Mucosa of rectum (tissue), 2 donors: Measurements from ENCODE around the gene SEC16A.
"Not testable (repeated sequence)": the region's sequence is repeated elsewhere in the genome, so short reads cannot be mapped to it uniquely, and the experiment has no call there.

Experiments used
- H3K27ac ChIP-seq, 2 donors: one replicate each; pipeline ENCODE4 v1.7.0; 2013; ENCODE audit warnings: inconsistent platforms in 2 of 2, low read depth in 2 of 2, low read length in 2 of 2
- H3K27me3 ChIP-seq, 2 donors: one replicate each; pipeline ENCODE4 v1.7.0; 2013; ENCODE audit warnings: low read length in 2 of 2; ENCODE audit not compliant: control insufficient read depth in 2 of 2, insufficient read depth in 2 of 2
- H3K36me3 ChIP-seq, 2 donors: one replicate each; pipeline ENCODE4 v1.7.0; 2013; ENCODE audit warnings: low read length in 2 of 2; ENCODE audit not compliant: control insufficient read depth in 2 of 2, insufficient read depth in 2 of 2
- H3K4me1 ChIP-seq, 2 donors: one replicate each; pipeline ENCODE4 v1.7.0; 2013; ENCODE audit warnings: low read length in 2 of 2, mild to moderate bottlenecking in 1 of 2; ENCODE audit not compliant: control insufficient read depth in 2 of 2, insufficient read depth in 2 of 2
- H3K4me3 ChIP-seq, 2 donors: one replicate each; pipeline ENCODE4 v1.7.0; 2013; ENCODE audit warnings: low read length in 2 of 2
- H3K9ac ChIP-seq, 2 donors: one replicate each; pipeline ENCODE4 v1.7.0; 2013; ENCODE audit warnings: low read length in 2 of 2, low read depth in 1 of 2, mild to moderate bottlenecking in 1 of 2
- H3K9me3 ChIP-seq, 2 donors: one replicate each; pipeline ENCODE4 v1.7.0; 2013; ENCODE audit warnings: low read length in 2 of 2; ENCODE audit not compliant: control insufficient read depth in 2 of 2
- donor health status: healthy.
- donor health status: Normal muscosa, but diverticular disease.

SEC16A gene

GRCh38 chr9:136431782-136432350, 51.0 kb downstream of the SEC16A start:
- H3K27me3 ChIP-seq: no peaks in the 10 kb centered on the region
- no peak overlapping the region for H3K4me3 ChIP-seq
- no peak overlapping the region for H3K27ac ChIP-seq
- no peaks in the 10 kb centered on the region for H3K9me3 ChIP-seq
- peaks cover 13 to 25% of the 10 kb centered on the region in 2 donors for H3K36me3 ChIP-seq
- H3K9ac ChIP-seq: no peak overlapping the region
- H3K4me1 ChIP-seq: no peaks in the 10 kb centered on the region

- Histone ChIP-seq H3K9ac (no peak overlapping the region), H3K27me3 (no peaks in the 10 kb centered on the region), H3K27ac (no peak overlapping the region), H3K4me1 (no peaks in the 10 kb centered on the region), H3K36me3 (peaks cover 13 to 25% of the 10 kb centered on the region in 2 donors), H3K4me3 (no peak overlapping the region), H3K9me3 (no peaks in the 10 kb centered on the region)
Measured at GRCh38 chr9:136430588-136431234, 52.1 kb downstream of the SEC16A start.

GRCh38 chr9:136429683-136430491, 53.0 kb downstream of the SEC16A start:
- Histone ChIP-seq H3K9me3 (no peaks in the 10 kb centered on the region), H3K4me3 (no peak overlapping the region), H3K36me3 (peaks cover 13 to 24% of the 10 kb centered on the region in 2 donors), H3K9ac (no peak overlapping the region), H3K4me1 (no peaks in the 10 kb centered on the region), H3K27ac (no peak overlapping the region), H3K27me3 (no peaks in the 10 kb centered on the region)

- Histone ChIP-seq H3K9ac (no peak overlapping the region), H3K27me3 (no peaks in the 10 kb centered on the region), H3K9me3 (no peaks in the 10 kb centered on the region), H3K4me3 (no peak overlapping the region), H3K36me3 (peaks cover 19 to 29% of the 10 kb centered on the region in 2 donors), H3K27ac (no peak overlapping the region), H3K4me1 (no peaks in the 10 kb centered on the region)
Measured at GRCh38 chr9:136429075-136429628, 53.7 kb downstream of the SEC16A start.

GRCh38 chr9:136426787-136427186, 56.1 kb downstream of the SEC16A start:
- H3K9ac ChIP-seq: no peak overlapping the region
- H3K27me3 ChIP-seq: no peaks in the 10 kb centered on the region
- peaks cover 33 to 41% of the 10 kb centered on the region in 2 donors for H3K36me3 ChIP-seq
- no peaks in the 10 kb centered on the region for H3K9me3 ChIP-seq
- no peak overlapping the region for H3K27ac ChIP-seq
- H3K4me1 ChIP-seq: no peaks in the 10 kb centered on the region
- H3K4me3 ChIP-seq: no peak overlapping the region

GRCh38 chr9:136425367-136425766, 57.5 kb downstream of the SEC16A start:
- H3K36me3 ChIP-seq: peaks cover 34 to 43% of the 10 kb centered on the region in 2 donors
- H3K9ac ChIP-seq, H3K27ac ChIP-seq, H3K9me3 ChIP-seq, H3K4me1 ChIP-seq, H3K27me3 ChIP-seq, H3K4me3 ChIP-seq: not testable (repeated sequence)

- Histone ChIP-seq H3K9me3 (no peaks in the 10 kb centered on the region), H3K27ac (no peak overlapping the region), H3K27me3 (no peaks in the 10 kb centered on the region), H3K9ac (no peak overlapping the region), H3K4me3 (no peak overlapping the region), H3K36me3 (peaks cover 32 to 43% of the 10 kb centered on the region in 2 donors), H3K4me1 (no peaks in the 10 kb centered on the region)
Measured at GRCh38 chr9:136424750-136425362, 58.0 kb downstream of the SEC16A start.

- H3K27me3 ChIP-seq: no peaks in the 10 kb centered on the region
- H3K27ac ChIP-seq: no peak overlapping the region
- no peak overlapping the region for H3K9ac ChIP-seq
- H3K4me3 ChIP-seq: no peak overlapping the region
- H3K36me3 ChIP-seq: peaks cover 33 to 42% of the 10 kb centered on the region in 2 donors
- no peaks in the 10 kb centered on the region for H3K9me3 ChIP-seq
- no peaks in the 10 kb centered on the region for H3K4me1 ChIP-seq
Measured at GRCh38 chr9:136423432-136424146, 59.3 kb downstream of the SEC16A start.

- no peaks in the 10 kb centered on the region for H3K27me3 ChIP-seq
- H3K9me3 ChIP-seq: no peaks in the 10 kb centered on the region
- no peaks in the 10 kb centered on the region for H3K4me1 ChIP-seq
- H3K36me3 ChIP-seq: peaks cover 40 to 48% of the 10 kb centered on the region in 2 donors
- H3K27ac ChIP-seq: no peak overlapping the region
- H3K4me3 ChIP-seq: no peak overlapping the region
- H3K9ac ChIP-seq: no peak overlapping the region
Measured at GRCh38 chr9:136422876-136423275, 60.0 kb downstream of the SEC16A start.
